ENCODE data around the gene BDH1.

BDH1 gene

DNA sequence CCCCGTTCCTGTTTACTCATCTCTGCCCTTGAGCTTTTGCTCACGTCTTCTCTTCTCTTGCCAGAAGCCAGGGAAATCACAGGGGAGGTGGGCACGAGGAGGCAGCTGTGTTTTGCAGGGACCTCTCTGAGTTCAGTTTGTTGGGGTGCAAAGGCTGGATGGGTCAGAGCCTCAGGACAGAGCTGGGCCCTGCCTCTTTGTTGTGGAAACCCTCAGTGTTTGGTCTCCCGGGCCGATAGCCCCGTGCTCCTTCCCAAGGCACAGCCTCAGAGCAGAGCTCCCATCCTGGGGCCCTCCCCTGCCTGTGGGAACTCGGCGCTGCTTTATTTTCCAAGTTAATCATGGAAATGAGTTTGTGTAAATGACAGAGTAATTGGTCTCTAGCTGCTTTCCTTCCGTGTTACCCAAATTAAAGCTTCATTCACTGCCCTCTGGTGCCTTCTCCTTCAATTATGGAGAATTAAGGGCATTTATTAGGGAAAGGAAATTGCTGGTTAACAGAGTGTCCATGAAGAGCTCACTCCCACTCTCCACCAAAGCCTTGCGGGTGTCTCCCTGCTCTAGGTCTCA, 40.9 kb downstream of the BDH1 start:
- TF ChIP-seq, protein P1, sequence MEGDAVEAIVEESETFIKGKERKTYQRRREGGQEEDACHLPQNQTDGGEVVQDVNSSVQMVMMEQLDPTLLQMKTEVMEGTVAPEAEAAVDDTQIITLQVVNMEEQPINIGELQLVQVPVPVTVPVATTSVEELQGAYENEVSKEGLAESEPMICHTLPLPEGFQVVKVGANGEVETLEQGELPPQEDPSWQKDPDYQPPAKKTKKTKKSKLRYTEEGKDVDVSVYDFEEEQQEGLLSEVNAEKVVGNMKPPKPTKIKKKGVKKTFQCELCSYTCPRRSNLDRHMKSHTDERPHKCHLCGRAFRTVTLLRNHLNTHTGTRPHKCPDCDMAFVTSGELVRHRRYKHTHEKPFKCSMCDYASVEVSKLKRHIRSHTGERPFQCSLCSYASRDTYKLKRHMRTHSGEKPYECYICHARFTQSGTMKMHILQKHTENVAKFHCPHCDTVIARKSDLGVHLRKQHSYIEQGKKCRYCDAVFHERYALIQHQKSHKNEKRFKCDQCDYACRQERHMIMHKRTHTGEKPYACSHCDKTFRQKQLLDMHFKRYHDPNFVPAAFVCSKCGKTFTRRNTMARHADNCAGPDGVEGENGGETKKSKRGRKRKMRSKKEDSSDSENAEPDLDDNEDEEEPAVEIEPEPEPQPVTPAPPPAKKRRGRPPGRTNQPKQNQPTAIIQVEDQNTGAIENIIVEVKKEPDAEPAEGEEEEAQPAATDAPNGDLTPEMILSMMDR (IDR thresholded peaks at IDR 0.05; ENCODE audit: borderline replicate concordance, control extremely low read depth, extremely low read depth, insufficient read depth, missing control alignments), result no peak
- no peak for DNase-seq (ENCODE audit: low spot score)
- in situ Hi-C loops (cut with MboI; ENCODE audit: low sequenced_read_pairs, unreplicated experiment), result loop anchor here (25.0 kb wide), 2 partner anchors 253 to 528 kb away; no protein-coding TSS in a partner anchor

DNA sequence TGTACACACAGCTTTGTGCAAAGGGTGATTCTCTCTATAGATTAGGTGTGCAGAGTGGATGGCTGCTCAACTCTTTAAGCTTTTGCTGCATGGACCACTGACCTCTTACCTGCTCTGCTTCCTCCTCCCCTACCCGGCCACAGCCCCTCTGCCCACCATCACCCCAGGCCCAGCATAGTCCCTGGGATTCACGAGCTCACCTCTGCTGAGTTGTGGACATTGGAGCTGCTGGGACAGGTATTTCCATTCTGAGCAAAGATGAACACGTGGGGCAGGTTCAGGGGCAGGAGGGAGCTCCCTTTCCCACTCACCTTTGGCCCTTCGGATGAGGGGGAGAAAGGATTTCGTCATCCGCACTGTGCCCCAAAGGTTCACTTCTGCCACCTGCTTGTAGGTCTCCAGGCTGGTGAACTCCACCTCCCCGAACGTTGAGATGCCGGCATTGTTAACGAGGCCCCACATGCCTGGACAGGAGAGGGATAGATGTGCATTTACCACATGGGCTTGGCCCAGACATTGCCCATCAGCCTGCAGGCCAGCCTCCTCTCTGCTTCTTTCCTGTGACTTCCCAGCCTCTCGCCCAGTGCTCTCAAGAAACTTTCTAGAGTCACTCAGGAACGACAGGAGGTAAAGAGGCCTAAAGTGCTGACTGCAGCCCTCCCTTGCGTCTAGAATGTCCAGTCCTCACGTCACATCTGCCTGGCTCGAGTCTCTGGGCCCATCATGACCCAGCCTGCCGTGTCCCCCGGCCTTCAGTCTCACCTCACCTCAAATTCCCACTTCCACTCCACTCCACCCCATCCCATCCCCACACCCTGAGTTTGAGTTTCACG, 41.6 kb downstream of the BDH1 start:
- TF ChIP-seq, protein P1 (IDR thresholded peaks at IDR 0.05; ENCODE audit: borderline replicate concordance, control extremely low read depth, extremely low read depth, insufficient read depth, missing control alignments), result no peak
- in situ Hi-C loops (cut with MboI; ENCODE audit: low sequenced_read_pairs, unreplicated experiment), result loop anchor here (25.0 kb wide), 2 partner anchors 252 to 527 kb away; no protein-coding TSS in a partner anchor
- DNase-seq (ENCODE audit: low spot score), result no peak

DNA sequence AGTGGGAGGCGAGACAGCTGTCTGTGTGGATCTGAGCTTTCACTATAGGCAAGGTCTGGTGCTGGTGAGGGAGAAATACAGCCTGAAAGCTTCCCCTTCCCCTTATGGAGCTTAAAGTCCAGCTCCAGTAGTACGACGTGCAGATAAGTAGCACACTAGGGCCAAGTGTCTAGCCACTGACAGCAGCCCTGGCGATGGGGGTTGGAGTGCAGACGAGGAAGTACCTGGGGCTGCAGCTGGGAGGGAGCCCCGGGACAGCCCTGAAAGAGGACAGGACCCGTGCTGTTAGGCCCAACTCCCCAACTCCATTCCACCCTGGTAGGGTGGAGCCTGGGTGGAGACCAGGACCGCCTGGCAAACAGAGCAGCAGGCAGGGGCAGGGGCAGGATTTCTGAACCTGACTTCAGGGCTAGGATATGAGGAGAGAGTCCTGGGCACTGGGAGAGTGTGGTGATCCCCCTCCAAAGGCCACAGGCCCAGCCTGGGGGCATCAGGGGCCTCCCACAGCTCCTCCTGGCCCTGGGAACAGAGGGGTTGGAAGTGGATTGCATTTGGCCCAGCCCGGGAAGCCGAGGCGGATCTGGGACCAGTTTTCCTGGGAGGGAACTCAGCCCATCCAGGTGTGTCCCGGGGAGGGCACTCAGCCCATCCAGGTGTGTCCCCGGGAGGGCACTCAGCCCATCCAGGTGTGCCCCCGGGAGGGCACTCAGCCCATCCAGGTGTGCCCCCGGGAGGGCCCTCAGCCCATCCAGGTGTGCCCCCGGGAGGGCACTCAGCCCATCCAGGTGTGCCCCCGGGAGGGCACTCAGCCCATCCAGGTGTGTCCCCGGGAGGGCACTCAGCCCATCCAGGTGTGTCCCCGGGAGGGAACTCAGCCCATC, 42.8 kb downstream of the BDH1 start:
- TF ChIP-seq, protein P1 (IDR thresholded peaks at IDR 0.05; ENCODE audit: borderline replicate concordance, control extremely low read depth, extremely low read depth, insufficient read depth, missing control alignments), result no peak
- in situ Hi-C loops (cut with MboI; ENCODE audit: low sequenced_read_pairs, unreplicated experiment), result loop anchor here (25.0 kb wide), 2 partner anchors 251 to 526 kb away; no protein-coding TSS in a partner anchor
- DNase-seq (ENCODE audit: low spot score), result no peak

DNA sequence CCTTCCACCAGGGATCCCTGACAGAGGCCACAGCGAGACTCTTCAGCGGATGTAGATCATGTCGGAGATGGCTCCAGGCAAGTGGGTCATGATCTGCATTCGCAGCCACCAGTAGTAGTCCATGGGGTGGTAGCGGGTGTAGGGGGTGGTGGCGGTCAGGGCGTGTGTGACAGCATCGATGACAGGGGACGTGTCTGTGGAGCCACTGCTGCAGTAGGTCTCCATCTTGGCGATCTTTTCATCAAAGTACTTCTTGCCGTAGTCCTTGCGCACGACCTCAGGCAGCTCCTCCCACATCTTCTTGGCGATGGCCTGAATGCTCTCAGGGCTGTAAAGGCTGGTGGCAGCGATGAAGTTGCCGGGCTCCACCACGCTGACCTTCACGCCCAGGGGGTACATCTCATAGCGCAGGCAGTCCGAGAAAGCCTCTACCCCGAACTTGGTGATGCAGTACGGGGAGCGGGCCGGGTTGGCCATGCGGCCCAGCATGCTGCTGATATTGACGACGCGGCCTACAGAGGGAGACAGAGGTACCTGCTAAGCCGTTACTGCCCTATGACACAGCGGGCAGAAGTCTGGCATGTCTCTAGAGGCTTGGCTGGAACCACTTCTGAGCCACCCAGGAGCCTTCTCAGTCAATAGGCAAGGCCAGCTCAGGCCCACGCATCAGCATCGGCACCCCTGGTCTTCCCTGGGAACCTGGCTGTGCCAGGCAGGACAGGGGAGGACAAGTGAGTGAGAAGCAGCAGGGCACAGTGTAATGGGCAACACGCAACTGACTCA, 43.7 kb downstream of the BDH1 start:
- no peak for DNase-seq (ENCODE audit: low spot score)
- in situ Hi-C loops (cut with MboI; ENCODE audit: low sequenced_read_pairs, unreplicated experiment), result loop anchor here (25.0 kb wide), 2 partner anchors 250 to 525 kb away; no protein-coding TSS in a partner anchor

DNA sequence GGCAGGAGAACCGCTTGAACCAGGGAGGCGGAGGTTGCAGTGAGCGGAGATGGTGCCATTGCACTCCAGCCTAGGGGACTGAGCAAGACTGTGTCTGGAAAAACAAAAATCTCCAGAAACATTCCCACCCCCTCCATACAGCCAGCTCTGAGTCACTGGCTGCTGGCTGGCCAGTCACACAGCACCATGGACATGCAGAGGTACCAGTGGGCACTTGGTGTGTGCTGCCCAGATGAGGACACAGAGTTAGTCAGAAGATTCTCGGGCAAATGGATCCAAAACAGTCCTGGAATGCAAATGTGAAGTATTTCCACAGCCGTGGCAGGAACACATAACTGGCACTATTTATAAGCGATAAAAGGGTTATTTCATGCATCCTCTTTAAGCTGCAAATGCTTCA, 44.6 kb downstream of the BDH1 start:
- in situ Hi-C loops (cut with MboI; ENCODE audit: low sequenced_read_pairs, unreplicated experiment), result loop anchor here (25.0 kb wide), 2 partner anchors 249 to 524 kb away; no protein-coding TSS in a partner anchor
- DNase-seq (ENCODE audit: low spot score), result no peak
- TF ChIP-seq, protein P1 (IDR thresholded peaks at IDR 0.05; ENCODE audit: borderline replicate concordance, control extremely low read depth, extremely low read depth, insufficient read depth, missing control alignments), result no peak

More for the DNA sequence above, 43.7 kb downstream of the BDH1 start:
- TF ChIP-seq, protein P1 (IDR thresholded peaks at IDR 0.05; ENCODE audit: borderline replicate concordance, control extremely low read depth, extremely low read depth, insufficient read depth, missing control alignments), result no peak

Data from GM13976 (cell line).